Measurements from ENCODE around the gene ABAT.

- TF ChIP-seq CTCF (IDR thresholded peaks at IDR 0.05; ENCODE audit: poor library complexity) (no peak), EZH2 (IDR thresholded peaks at IDR 0.05; ENCODE audit: borderline replicate concordance) (no peak)
Measured at GRCh38 chr16:8814095-8814806, 139.8 kb downstream of the ABAT start.
